ENCODE measurements around the gene CNNM2. TPM values are rescaled to one million over a fixed set of nuclear protein-coding genes. Genes with fewer than 3 reads are reported as not detected.

The CNNM2 gene
- total RNA-seq, 1 donor: 9.4 TPM

GRCh38 chr10:103072891-103073290 lies 154.8 kb downstream of the CNNM2 start:
- H3K27me3 ChIP-seq (ENCODE audit: insufficient read depth, low read length): no peaks in the 10 kb centered on the region

GRCh38 chr10:103077020-103077419 lies 158.9 kb downstream of the CNNM2 start:
- Histone ChIP-seq H3K27ac (ENCODE audit: low read depth, low read length) (no peak overlapping the region), H3K9me3 (ENCODE audit: low read depth, low read length) (no peaks in the 10 kb centered on the region), H3K27me3 (ENCODE audit: insufficient read depth, low read length) (no peaks in the 10 kb centered on the region), H3K79me2 (ENCODE audit: insufficient read depth, low read length) (no peaks in the 10 kb centered on the region), H4K20me1 (ENCODE audit: insufficient read depth, low read length) (no peaks in the 10 kb centered on the region), H3K4me1 (ENCODE audit: insufficient read depth, low read length) (no peaks in the 10 kb centered on the region), H2AFZ (ENCODE audit: low read length) (no peak overlapping the region), H3K4me3 (ENCODE audit: insufficient read depth, low read length) (no peak overlapping the region), H3K4me2 (ENCODE audit: insufficient read depth, low read length) (no peak overlapping the region), H3K36me3 (ENCODE audit: insufficient read depth, low read length) (no peaks in the 10 kb centered on the region)
- DNase-seq (ENCODE audit: insufficient read length, low spot score, missing footprints): no peak
- no peak for TF ChIP-seq CTCF (IDR thresholded peaks at IDR 0.05; ENCODE audit: extremely low read depth, low read depth, low read length)

More at GRCh38 chr10:103072891-103073290, 154.8 kb downstream of the CNNM2 start:
- TF ChIP-seq CTCF (IDR thresholded peaks at IDR 0.05; ENCODE audit: extremely low read depth, low read depth, low read length): no peak
- Histone ChIP-seq H4K20me1 (ENCODE audit: insufficient read depth, low read length) (no peaks in the 10 kb centered on the region), H3K9me3 (ENCODE audit: low read depth, low read length) (no peaks in the 10 kb centered on the region), H2AFZ (ENCODE audit: low read length) (no peak overlapping the region), H3K4me2 (ENCODE audit: insufficient read depth, low read length) (no peak overlapping the region), H3K36me3 (ENCODE audit: insufficient read depth, low read length) (no peaks in the 10 kb centered on the region), H3K79me2 (ENCODE audit: insufficient read depth, low read length) (no peaks in the 10 kb centered on the region), H3K4me3 (ENCODE audit: insufficient read depth, low read length) (no peak overlapping the region), H3K27ac (ENCODE audit: low read depth, low read length) (no peak overlapping the region), H3K4me1 (ENCODE audit: insufficient read depth, low read length) (peaks cover 3% of the 10 kb centered on the region)
- DNase-seq (ENCODE audit: insufficient read length, low spot score, missing footprints): no peak

GRCh38 chr10:103077491-103078308 lies 159.6 kb downstream of the CNNM2 start:
- Histone ChIP-seq H3K36me3 (ENCODE audit: insufficient read depth, low read length) (no peaks in the 10 kb centered on the region), H3K27ac (ENCODE audit: low read depth, low read length) (no peak overlapping the region), H2AFZ (ENCODE audit: low read length) (no peak overlapping the region), H3K4me1 (ENCODE audit: insufficient read depth, low read length) (no peaks in the 10 kb centered on the region), H4K20me1 (ENCODE audit: insufficient read depth, low read length) (no peaks in the 10 kb centered on the region), H3K79me2 (ENCODE audit: insufficient read depth, low read length) (no peaks in the 10 kb centered on the region), H3K27me3 (ENCODE audit: insufficient read depth, low read length) (no peaks in the 10 kb centered on the region), H3K4me3 (ENCODE audit: insufficient read depth, low read length) (no peak overlapping the region), H3K4me2 (ENCODE audit: insufficient read depth, low read length) (no peak overlapping the region), H3K9me3 (ENCODE audit: low read depth, low read length) (no peaks in the 10 kb centered on the region)
- TF ChIP-seq CTCF (IDR thresholded peaks at IDR 0.05; ENCODE audit: extremely low read depth, low read depth, low read length): no peak
- peak; percentile 45 for DNase-seq (ENCODE audit: insufficient read length, low spot score, missing footprints)

GRCh38 chr10:103078309-103078615 lies 160.2 kb downstream of the CNNM2 start:
- Histone ChIP-seq H4K20me1 (ENCODE audit: insufficient read depth, low read length) (no peaks in the 10 kb centered on the region), H3K27me3 (ENCODE audit: insufficient read depth, low read length) (no peaks in the 10 kb centered on the region), H2AFZ (ENCODE audit: low read length) (no peak overlapping the region), H3K4me2 (ENCODE audit: insufficient read depth, low read length) (no peak overlapping the region), H3K27ac (ENCODE audit: low read depth, low read length) (no peak overlapping the region), H3K4me1 (ENCODE audit: insufficient read depth, low read length) (no peaks in the 10 kb centered on the region), H3K79me2 (ENCODE audit: insufficient read depth, low read length) (no peaks in the 10 kb centered on the region), H3K9me3 (ENCODE audit: low read depth, low read length) (no peaks in the 10 kb centered on the region), H3K4me3 (ENCODE audit: insufficient read depth, low read length) (no peak overlapping the region), H3K36me3 (ENCODE audit: insufficient read depth, low read length) (no peaks in the 10 kb centered on the region)
- DNase-seq (ENCODE audit: insufficient read length, low spot score, missing footprints): peak; percentile 45
- no peak for TF ChIP-seq CTCF (IDR thresholded peaks at IDR 0.05; ENCODE audit: extremely low read depth, low read depth, low read length)

Data from osteoblast (primary cell).